Vagina (tissue), 2 donors: ENCODE results near the gene COASY. TPM values are rescaled to one million over a fixed set of nuclear protein-coding genes. Genes with fewer than 3 reads are reported as not detected.
A peak's percentile ranks its signal among the peaks of the same experiment; 100 is the strongest.

Source experiments
- DNase-seq, 2 donors: peaks; one replicate each; pipeline ENCODE4 v3.0.0-alpha.2; 2017; ENCODE audit errors: extremely low spot score in 2 of 2
- H3K27ac ChIP-seq: fragments of 200-600 bp; sonication (generic); one replicate; pipeline ENCODE4 v1.5.1; 2019
- H3K27me3 ChIP-seq: fragments of 200-600 bp; sonication (generic); one replicate; pipeline ENCODE4 v1.5.1; 2019
- H3K36me3 ChIP-seq, 2 donors: fragments of 200-600 bp; sonication (generic); one replicate each; pipeline ENCODE4 v1.5.1; 2017 to 2019
- H3K4me1 ChIP-seq: fragments of 200-600 bp; sonication (generic); one replicate; pipeline ENCODE4 v1.5.1; 2019
- H3K4me3 ChIP-seq, 2 donors: fragments of 200-600 bp; sonication (generic); 1 replicate in 1 of 2; 2 replicates in 1 of 2; pipeline ENCODE4 v1.5.1; 2016 to 2019
- H3K9me3 ChIP-seq: fragments of 200-600 bp; sonication (generic); one replicate; pipeline ENCODE4 v1.5.1; 2019
- POLR2A ChIP-seq, 2 donors: fragments of 450-650 bp; IDR thresholded peaks; one replicate each; pipeline ENCODE4 v1.6.1; 2017; ENCODE audit warnings: antibody characterized with exemption in 2 of 2, mild to moderate bottlenecking in 2 of 2, moderate library complexity in 2 of 2
- POLR2AphosphoS5 ChIP-seq, 2 donors: sonication (generic); formaldehyde crosslinking; IDR thresholded peaks; one replicate each; pipeline ENCODE4 v1.9.0; 2017; ENCODE audit warnings: antibody characterized with exemption in 2 of 2, mild to moderate bottlenecking in 2 of 2, low read depth in 1 of 2; ENCODE audit not compliant: insufficient read depth in 1 of 2
- intact Hi-C: fragments of 100-400 bp; cut with DNase I; formaldehyde crosslinking; loops from one replicate; pipeline ENCODE4 v1.15.1; 2023
- total RNA-seq: library from RNA; depleted of rRNA; stranded (reverse); fragments of >200 nt; gene quantifications from one replicate; pipeline ENCODE4 v1.2.3, GENCODE V29; 2016
- TF ChIP-seq, protein P1 (sequence below), 3 experiments: fragments of 450-650 bp in 2 of 3; fragments of 200-600 bp in 1 of 3; sonication (generic) in 1 of 3; IDR thresholded peaks; one replicate each; pipeline ENCODE4 v1.5.1; 2017 to 2019; ENCODE audit warnings: antibody characterized with exemption in 3 of 3, mild to moderate bottlenecking in 2 of 3, moderate library complexity in 2 of 3

COASY gene
- total RNA-seq, 1 donor from 2014 or later = 24.8 TPM

DNA sequence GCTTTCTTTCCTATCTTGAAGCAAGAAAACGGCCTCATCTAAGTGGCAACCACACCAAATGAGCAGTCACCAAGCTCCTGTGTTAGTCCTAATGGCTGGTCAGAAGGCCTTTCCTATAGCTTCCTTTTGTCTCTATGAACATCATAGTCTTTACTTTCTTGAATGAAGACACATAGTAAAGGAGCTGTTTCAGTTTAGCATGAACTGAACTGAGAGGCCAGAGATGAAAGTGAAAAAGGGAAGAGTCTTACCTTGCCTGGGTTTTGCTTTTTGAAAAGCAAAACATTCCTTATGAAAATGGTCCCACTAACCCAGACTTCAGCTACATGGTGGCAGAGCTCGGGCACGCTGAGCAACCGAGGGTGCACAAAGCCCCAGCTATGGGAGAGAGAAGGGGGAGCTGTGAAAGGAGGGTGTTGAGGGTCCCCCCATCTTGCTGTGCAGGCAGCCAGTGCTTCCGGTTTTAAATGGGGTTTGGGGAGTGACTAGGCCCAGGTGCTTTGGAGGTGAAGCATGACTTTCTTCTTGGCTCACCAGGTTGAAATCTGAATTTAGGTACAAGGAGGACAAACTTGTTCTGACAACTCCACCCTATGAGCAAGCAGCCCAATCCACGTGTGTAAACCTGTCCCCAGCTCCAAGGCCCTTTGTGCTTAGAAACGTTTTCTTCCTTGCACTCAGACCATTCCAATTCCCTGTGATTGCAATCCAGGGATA is 24.7 kb downstream of the COASY start:
- H3K9me3 ChIP-seq = no peaks in the 10 kb centered on the region
- TF ChIP-seq, protein P1, sequence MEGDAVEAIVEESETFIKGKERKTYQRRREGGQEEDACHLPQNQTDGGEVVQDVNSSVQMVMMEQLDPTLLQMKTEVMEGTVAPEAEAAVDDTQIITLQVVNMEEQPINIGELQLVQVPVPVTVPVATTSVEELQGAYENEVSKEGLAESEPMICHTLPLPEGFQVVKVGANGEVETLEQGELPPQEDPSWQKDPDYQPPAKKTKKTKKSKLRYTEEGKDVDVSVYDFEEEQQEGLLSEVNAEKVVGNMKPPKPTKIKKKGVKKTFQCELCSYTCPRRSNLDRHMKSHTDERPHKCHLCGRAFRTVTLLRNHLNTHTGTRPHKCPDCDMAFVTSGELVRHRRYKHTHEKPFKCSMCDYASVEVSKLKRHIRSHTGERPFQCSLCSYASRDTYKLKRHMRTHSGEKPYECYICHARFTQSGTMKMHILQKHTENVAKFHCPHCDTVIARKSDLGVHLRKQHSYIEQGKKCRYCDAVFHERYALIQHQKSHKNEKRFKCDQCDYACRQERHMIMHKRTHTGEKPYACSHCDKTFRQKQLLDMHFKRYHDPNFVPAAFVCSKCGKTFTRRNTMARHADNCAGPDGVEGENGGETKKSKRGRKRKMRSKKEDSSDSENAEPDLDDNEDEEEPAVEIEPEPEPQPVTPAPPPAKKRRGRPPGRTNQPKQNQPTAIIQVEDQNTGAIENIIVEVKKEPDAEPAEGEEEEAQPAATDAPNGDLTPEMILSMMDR (IDR thresholded peaks at IDR 0.05) = no peak
- peak in 1 of 2 donors; percentile 60 for TF ChIP-seq POLR2AphosphoS5 (IDR thresholded peaks at IDR 0.05; ENCODE audit: insufficient read depth in 1 of 2, low read depth in 1 of 2)
- peaks cover 27% of the 10 kb centered on the region for H3K4me1 ChIP-seq
- peak overlapping the region; percentile 14 for H3K27ac ChIP-seq
- no peak for DNase-seq
- intact Hi-C loops = no loop called here
- peaks cover 3 to 83% of the 10 kb centered on the region in 2 donors for H3K36me3 ChIP-seq
- H3K4me3 ChIP-seq = no peak overlapping the region
- no peaks in the 10 kb centered on the region for H3K27me3 ChIP-seq

DNA sequence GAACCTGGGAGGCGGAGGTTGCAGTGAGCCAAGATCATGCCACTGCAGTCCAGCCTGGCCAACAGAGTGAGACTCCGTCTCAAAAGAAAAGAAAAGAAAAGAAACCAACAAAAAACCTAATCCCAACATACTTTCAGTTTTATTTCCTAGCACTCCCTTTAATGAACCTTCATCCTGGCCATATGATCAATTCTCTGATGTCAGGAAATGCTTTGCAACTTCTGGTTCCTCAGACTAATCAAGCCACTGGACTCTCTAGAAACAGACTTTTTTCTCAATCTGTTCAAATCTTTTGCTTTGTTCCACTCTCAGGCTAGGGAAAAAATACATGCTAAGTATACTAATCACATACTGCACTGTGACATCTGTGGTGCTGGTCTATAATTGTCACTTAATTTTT is 28.9 kb downstream of the COASY start:
- Histone ChIP-seq H3K36me3 (peaks cover 3 to 46% of the 10 kb centered on the region in 2 donors), H3K27me3 (no peaks in the 10 kb centered on the region), H3K9me3 (no peaks in the 10 kb centered on the region), H3K4me3 (no peak overlapping the region), H3K4me1 (peaks cover 15% of the 10 kb centered on the region), H3K27ac (no peak overlapping the region)
- TF ChIP-seq POLR2AphosphoS5 (IDR thresholded peaks at IDR 0.05; ENCODE audit: insufficient read depth in 1 of 2, low read depth in 1 of 2) = no peak
- TF ChIP-seq, protein P1 (IDR thresholded peaks at IDR 0.05) = no peak
- TF ChIP-seq POLR2A (IDR thresholded peaks at IDR 0.05) = no peak
- intact Hi-C loops = no loop called here
- DNase-seq = no peak

DNA sequence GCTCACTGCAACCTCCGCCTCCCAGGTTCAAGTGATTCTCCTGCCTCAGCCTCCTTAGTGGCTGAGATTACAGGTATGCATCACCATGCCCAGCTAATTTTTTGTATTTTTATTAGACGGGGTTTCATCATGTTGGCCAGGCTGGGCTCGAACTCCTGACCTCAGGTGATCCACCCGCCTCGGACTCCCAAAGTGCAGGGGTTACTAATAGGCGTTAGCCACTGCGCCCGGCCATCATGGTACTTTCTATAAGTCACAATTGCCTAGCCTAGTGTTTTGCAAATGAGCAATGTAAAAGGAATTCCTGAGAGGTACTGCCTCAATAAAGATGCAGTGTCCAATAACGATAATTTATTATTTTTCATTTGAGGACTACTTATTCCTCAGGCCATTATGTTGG is 29.5 kb downstream of the COASY start:
- TF ChIP-seq, protein P1 (IDR thresholded peaks at IDR 0.05) = no peak
- no peak for TF ChIP-seq POLR2A (IDR thresholded peaks at IDR 0.05)
- TF ChIP-seq POLR2AphosphoS5 (IDR thresholded peaks at IDR 0.05; ENCODE audit: insufficient read depth in 1 of 2, low read depth in 1 of 2) = no peak
- H3K27ac ChIP-seq = no peak overlapping the region
- intact Hi-C loops = no loop called here
- H3K27me3 ChIP-seq = no peaks in the 10 kb centered on the region
- DNase-seq = no peak
- peaks cover 3 to 42% of the 10 kb centered on the region in 2 donors for H3K36me3 ChIP-seq
- H3K4me3 ChIP-seq = no peak overlapping the region
- H3K4me1 ChIP-seq = peaks cover 9% of the 10 kb centered on the region
- no peaks in the 10 kb centered on the region for H3K9me3 ChIP-seq

- H3K27me3 ChIP-seq = no peaks in the 10 kb centered on the region
- no peak for DNase-seq
- no peak overlapping the region for H3K4me3 ChIP-seq
- intact Hi-C loops = no loop called here
- no peak for TF ChIP-seq POLR2A (IDR thresholded peaks at IDR 0.05)
- TF ChIP-seq POLR2AphosphoS5 (IDR thresholded peaks at IDR 0.05; ENCODE audit: insufficient read depth in 1 of 2, low read depth in 1 of 2) = no peak
- no peaks in the 10 kb centered on the region for H3K9me3 ChIP-seq
- no peak overlapping the region for H3K27ac ChIP-seq
- peaks cover 0 to 15% of the 10 kb centered on the region in 2 donors for H3K36me3 ChIP-seq
- H3K4me1 ChIP-seq = peaks cover 19% of the 10 kb centered on the region
These were observed 34.4 kb downstream of the COASY start for GRCh38 chr17:42596386-42596785.

DNA sequence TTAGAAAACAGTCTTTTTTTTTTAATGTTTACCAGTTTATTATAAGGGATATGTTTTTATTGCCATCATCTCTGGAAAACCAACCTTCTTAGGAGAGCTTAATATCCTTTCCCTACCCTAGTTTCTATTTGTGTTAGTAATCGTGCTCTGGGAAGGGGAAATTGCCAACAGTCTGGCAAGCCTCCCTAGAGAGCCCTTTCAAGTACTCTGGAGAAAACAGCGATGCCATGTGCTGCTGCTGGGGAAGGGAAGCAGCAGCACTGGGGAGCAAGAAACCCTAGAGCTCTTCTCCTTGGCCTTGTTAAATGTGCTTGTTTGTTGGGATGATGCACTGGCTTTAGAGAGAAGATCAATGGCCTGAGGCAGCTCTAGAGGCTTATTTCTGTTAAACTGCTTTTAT is 37.0 kb downstream of the COASY start:
- peaks cover 25% of the 10 kb centered on the region for H3K4me1 ChIP-seq
- TF ChIP-seq POLR2A (IDR thresholded peaks at IDR 0.05) = no peak
- no peak for TF ChIP-seq POLR2AphosphoS5 (IDR thresholded peaks at IDR 0.05; ENCODE audit: insufficient read depth in 1 of 2, low read depth in 1 of 2)
- TF ChIP-seq, protein P1 (IDR thresholded peaks at IDR 0.05) = no peak
- no peak overlapping the region for H3K4me3 ChIP-seq
- no peaks in the 10 kb centered on the region for H3K9me3 ChIP-seq
- H3K27me3 ChIP-seq = no peaks in the 10 kb centered on the region
- H3K36me3 ChIP-seq = peaks cover 0 to 7% of the 10 kb centered on the region in 2 donors
- intact Hi-C loops = no loop called here
- no peak overlapping the region for H3K27ac ChIP-seq
- DNase-seq = no peak
